Skeletal muscle satellite cell (primary cell): ENCODE results near the gene SGMS1.
"Not testable (repeated sequence)": the region's sequence is repeated elsewhere in the genome, so short reads cannot be mapped to it uniquely, and the experiment has no call there.

ENCODE experiments used
- H3K27me3 ChIP-seq: 2 replicates; pipeline ENCODE4 v1.7.0; 2013; ENCODE audit warnings: low read length; ENCODE audit not compliant: control insufficient read depth, insufficient read depth
- H3K36me3 ChIP-seq: 2 replicates; pipeline ENCODE4 v1.7.0; 2013; ENCODE audit warnings: mild to moderate bottlenecking, control low read depth, low read length; ENCODE audit not compliant: insufficient read depth
- H3K4me1 ChIP-seq: 2 replicates; pipeline ENCODE4 v1.7.0; 2013; ENCODE audit warnings: low read length; ENCODE audit not compliant: control insufficient read depth, insufficient read depth
- H3K4me2 ChIP-seq: 2 replicates; pipeline ENCODE4 v1.7.0; 2013; ENCODE audit warnings: mild to moderate bottlenecking, low read length
- H3K4me3 ChIP-seq: 2 replicates; pipeline ENCODE4 v1.7.0; 2013; ENCODE audit warnings: low read length
- H3K9ac ChIP-seq: 2 replicates; pipeline ENCODE4 v1.7.0; 2013; ENCODE audit warnings: mild to moderate bottlenecking, low read depth, low read length, moderate library complexity
- H3K9me3 ChIP-seq: replicated peaks from 2 replicates; pipeline ENCODE4 v1.7.0; 2013; ENCODE audit warnings: mild to moderate bottlenecking, control low read depth, low read length

Gene SGMS1

DNA sequence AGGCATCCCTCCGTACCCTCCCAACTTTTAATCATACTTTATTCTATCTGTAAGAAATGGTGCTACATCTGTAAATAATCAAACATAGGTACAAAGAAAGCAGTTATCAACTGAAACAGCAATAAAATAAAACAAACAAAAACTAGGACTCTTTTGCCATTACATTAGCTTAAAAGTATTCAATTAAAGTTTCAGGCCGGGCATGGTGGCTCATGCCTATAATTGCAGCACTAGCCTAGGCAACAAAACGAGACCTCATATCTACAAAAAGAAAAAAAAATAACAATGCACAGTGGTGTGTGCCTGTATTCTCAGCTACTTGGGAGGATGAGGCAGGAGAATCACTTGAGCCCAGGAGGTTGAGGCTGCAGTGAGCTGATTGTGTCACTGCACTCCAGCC, 161.9 kb downstream of the SGMS1 start:
- Histone ChIP-seq H3K4me1 (no peaks in the 10 kb centered on the region), H3K9ac (no peak overlapping the region), H3K4me3 (no peak overlapping the region)

DNA sequence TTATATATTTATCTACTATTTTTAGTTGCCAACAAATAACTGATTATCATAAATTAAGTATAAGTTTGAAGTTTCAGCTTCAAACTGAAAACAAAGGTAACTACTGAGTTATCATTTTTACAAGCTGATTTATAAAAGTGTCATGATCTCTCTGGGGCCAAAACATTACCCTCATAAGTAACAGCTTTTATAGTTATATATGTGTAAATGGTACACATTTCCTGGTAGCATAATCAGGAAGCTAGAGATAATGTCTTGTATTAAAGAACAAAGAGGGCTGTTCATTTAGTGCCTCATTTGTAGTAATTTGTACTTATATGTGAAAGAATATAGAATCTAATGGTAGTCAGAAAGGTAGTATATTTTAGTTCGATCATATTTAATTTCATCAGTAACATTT, 162.6 kb downstream of the SGMS1 start:
- Histone ChIP-seq H3K4me3 (no peak overlapping the region), H3K4me2 (no peak overlapping the region), H3K27me3 (no peaks in the 10 kb centered on the region), H3K9ac (no peak overlapping the region), H3K9me3 (no peaks in the 10 kb centered on the region), H3K4me1 (no peaks in the 10 kb centered on the region), H3K36me3 (peaks cover 4% of the 10 kb centered on the region)

More for the DNA sequence above, 161.9 kb downstream of the SGMS1 start:
- Histone ChIP-seq H3K36me3 (peaks cover 4% of the 10 kb centered on the region), H3K27me3 (no peaks in the 10 kb centered on the region), H3K4me2 (no peak overlapping the region), H3K9me3 (no peaks in the 10 kb centered on the region)

DNA sequence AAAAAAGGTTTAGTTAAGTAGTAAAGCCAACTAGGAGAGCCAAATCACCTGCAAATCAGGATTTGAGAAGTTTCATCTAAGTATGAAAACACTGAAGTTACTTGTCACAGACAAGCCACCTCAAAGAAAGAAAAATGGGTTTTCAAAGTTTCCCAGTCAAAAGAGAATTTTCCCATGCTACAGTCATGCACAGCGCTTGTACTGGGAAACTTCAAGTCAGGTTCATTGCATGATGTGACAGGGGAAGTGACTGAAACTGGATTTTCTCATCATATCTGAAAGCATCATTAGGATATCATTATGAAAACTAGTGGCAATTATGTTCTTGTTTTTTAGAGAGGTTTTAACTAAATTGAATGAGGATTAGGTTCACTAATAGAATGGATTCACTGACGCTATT, 167.0 kb downstream of the SGMS1 start:
- H3K9ac ChIP-seq, result no peak overlapping the region
- H3K4me3 ChIP-seq, result no peak overlapping the region
- H3K9me3 ChIP-seq, result no peaks in the 10 kb centered on the region
- no peaks in the 10 kb centered on the region for H3K27me3 ChIP-seq
- no peaks in the 10 kb centered on the region for H3K4me1 ChIP-seq
- H3K36me3 ChIP-seq, result peaks cover 4% of the 10 kb centered on the region
- H3K4me2 ChIP-seq, result no peak overlapping the region

DNA sequence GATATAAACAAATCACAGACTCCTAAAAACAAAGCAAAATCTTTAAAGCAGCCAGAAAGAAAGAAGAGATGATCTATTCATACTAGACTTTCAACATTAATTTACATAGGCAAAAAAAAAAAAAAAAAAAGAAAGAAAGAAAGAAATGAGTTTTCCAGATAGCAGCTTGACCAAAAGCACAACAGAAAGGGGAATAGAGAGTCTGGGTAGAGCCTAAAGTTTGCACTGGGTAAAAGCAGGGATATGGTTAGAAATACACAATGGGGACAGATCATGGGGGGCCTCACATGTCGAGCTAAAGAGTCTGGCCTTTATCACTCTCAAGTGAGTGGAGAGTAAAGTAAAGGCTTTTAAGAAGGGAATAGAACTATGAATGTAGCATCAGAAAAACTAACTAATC, 169.8 kb downstream of the SGMS1 start:
- H3K9ac ChIP-seq, result no peak overlapping the region
- H3K27me3 ChIP-seq, result no peaks in the 10 kb centered on the region
- H3K4me1 ChIP-seq, result no peaks in the 10 kb centered on the region
- H3K9me3 ChIP-seq, result no peaks in the 10 kb centered on the region
- H3K36me3 ChIP-seq, result no peaks in the 10 kb centered on the region
- H3K4me2 ChIP-seq, result no peak overlapping the region
- H3K4me3 ChIP-seq, result no peak overlapping the region

DNA sequence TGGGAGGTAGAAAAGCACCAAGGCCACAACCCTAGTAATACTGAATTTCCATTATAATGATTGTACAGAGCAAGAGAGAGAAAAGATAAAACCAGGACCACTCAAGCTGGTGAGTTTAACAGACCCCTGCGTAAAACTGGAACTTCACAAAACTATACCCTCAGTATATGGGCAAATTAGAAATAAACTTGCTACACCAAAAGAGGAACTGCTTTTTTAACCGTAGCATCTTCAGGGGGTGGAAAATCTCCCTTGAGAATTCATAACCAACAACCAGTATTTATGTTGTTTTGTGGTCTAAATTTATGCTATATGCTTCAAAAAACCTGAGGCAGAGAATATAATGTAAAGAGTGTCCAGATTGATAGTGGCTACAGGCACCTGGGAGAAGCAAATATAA, 171.2 kb downstream of the SGMS1 start:
- H3K9me3 ChIP-seq, result no peaks in the 10 kb centered on the region
- no peak overlapping the region for H3K4me3 ChIP-seq
- H3K36me3 ChIP-seq, result no peaks in the 10 kb centered on the region
- H3K4me1 ChIP-seq, result no peaks in the 10 kb centered on the region
- H3K4me2 ChIP-seq, result no peak overlapping the region
- no peak overlapping the region for H3K9ac ChIP-seq
- no peaks in the 10 kb centered on the region for H3K27me3 ChIP-seq

DNA sequence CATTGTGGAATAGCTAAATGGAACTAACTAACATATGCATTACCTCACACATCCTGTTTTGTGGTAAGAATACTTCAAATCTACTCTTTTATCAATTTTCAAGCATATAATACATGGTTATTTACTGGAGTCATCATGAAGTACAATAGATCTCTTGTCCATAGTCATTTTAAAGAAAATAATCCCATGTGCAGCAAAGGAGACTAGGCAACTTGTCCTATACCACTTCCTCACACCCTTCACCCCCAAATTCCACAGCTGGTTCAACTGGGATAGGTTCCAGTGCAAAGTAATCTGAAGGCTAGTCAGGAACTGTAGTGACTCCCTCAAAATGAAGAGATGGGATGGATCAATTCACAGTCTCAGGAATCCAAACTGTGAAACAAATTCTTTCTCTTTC, 176.1 kb downstream of the SGMS1 start:
- H3K4me3 ChIP-seq, result no peak overlapping the region
- H3K4me2 ChIP-seq, result no peak overlapping the region
- H3K9ac ChIP-seq, result no peak overlapping the region
- no peaks in the 10 kb centered on the region for H3K27me3 ChIP-seq
- no peaks in the 10 kb centered on the region for H3K4me1 ChIP-seq
- no peaks in the 10 kb centered on the region for H3K36me3 ChIP-seq
- no peaks in the 10 kb centered on the region for H3K9me3 ChIP-seq

DNA sequence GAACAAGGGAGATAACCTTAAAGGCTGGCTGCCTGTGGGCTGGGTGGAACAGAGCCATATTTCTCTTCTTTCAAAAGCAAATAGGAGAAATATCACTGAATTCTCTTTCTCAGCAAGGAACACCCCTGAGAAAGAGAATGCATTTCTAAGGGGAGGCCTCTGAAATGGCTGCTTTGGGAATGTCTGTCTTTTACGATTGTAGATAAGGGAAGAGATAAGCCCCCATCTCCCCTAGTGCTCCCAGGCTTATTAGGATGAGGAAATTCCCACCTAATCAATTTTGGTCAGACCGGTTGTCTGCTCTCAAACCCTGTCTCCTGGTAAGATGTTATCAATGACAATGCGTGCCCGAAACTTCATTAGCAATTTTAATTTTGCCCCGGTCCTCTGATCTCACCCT, 178.0 kb downstream of the SGMS1 start:
- not testable (repeated sequence) for H3K9ac ChIP-seq, H3K4me1 ChIP-seq, H3K27me3 ChIP-seq, H3K9me3 ChIP-seq, H3K4me2 ChIP-seq, H3K36me3 ChIP-seq, H3K4me3 ChIP-seq

DNA sequence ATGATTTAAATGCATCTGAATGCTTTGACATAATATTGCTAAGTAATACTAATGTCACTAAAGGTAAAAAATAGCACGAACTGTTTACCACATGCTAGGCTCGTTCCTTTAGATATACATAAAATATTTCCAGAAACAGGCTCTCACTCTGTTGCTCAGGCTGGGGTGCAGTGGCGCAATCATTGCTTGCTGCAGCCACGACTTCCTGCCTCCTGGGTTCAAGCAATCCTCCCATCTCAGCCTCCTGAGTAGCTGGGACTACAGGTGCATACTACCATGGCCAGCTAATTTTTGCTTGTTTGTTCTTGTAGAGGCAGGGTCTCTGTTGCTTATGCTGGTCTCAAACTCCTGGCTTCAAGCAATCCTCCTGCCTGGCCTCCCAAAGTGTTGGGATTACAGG, 183.3 kb downstream of the SGMS1 start:
- Histone ChIP-seq H3K9ac (no peak overlapping the region), H3K9me3 (no peaks in the 10 kb centered on the region), H3K4me2 (no peak overlapping the region), H3K36me3 (no peaks in the 10 kb centered on the region), H3K4me1 (no peaks in the 10 kb centered on the region), H3K27me3 (no peaks in the 10 kb centered on the region), H3K4me3 (no peak overlapping the region)

DNA sequence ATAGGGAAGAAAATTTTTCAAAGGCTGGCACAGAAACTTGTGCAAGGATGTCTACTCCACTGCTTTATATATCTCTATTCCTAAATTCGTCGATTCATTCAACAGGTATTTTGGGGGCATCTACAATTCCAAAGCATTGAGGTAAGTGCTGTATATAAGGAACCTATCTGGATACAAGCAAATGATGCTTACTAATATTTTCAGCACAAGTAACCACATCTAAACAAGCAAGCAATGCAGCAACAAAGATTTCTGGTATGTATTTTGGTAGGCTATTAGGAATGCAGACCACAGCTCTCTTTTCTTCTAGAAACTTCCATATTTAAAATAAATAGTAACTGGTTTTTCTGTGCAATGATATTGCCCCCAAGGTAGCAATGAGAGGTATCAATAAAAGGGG, 183.9 kb downstream of the SGMS1 start:
- H3K9ac ChIP-seq, result no peak overlapping the region
- H3K9me3 ChIP-seq, result no peaks in the 10 kb centered on the region
- no peaks in the 10 kb centered on the region for H3K36me3 ChIP-seq
- H3K27me3 ChIP-seq, result no peaks in the 10 kb centered on the region
- no peak overlapping the region for H3K4me2 ChIP-seq
- no peaks in the 10 kb centered on the region for H3K4me1 ChIP-seq
- H3K4me3 ChIP-seq, result no peak overlapping the region

DNA sequence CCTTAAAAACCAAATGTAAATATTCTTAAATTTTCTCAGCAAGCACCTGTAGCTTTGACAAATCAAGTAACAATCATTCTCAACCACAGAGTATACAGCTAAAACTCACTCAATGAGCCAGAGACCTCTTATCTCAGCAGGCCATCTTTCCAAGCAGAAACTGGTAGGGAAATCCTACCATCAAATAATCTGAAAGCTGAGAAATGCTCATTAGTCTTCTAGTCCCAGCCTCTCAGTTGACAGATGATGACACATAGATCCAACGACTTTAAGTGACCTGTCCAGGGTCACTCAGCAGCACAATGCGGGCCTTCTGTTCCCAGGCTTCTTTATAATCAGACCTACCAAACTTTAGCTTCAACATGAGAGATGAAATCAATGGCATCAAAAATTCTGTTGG, 184.6 kb downstream of the SGMS1 start:
- Histone ChIP-seq H3K27me3 (no peaks in the 10 kb centered on the region), H3K4me3 (no peak overlapping the region), H3K36me3 (no peaks in the 10 kb centered on the region), H3K4me1 (no peaks in the 10 kb centered on the region), H3K9ac (no peak overlapping the region), H3K4me2 (no peak overlapping the region), H3K9me3 (no peaks in the 10 kb centered on the region)

DNA sequence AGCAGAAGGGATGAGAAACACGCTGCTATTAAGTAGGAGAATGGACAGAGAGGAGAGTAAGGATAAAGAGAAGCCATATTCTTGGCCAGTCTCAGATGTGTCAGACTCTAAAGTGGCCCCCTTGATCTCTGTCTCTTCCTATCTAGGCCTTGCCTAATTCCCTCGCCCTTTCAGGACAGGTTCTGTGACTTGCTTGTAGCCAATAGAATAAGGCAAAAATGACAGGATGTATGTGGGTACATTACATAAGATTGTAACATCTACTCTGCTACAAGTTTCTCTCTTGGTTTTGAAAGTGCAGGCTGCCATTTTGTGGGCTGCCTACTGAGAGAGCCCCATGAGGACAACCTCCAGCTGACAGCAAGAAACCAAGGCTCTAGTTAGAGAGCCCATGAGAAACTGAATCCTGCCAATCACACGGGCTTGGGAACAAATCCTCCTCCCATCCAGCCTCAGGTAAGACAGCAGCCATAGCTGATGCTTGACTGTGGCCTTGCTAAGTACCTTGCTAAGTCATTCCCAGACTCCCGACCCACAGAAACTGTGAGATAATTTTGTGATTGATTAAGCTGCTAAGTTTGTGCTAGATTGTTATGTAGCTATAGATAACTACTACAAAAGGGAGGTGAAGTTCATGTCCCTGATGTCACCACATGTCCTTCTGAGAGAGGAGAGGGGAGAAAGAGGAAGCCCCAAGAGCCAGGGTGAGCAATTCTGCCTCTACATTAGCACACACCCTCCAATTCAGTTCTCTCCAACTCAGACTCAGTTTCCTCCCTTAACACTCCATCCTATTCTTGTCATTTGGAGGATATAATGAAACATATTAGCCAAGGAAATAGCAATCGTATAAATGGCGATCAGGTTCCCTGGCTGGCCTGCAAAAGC, 185.5 kb downstream of the SGMS1 start:
- Histone ChIP-seq H3K36me3 (no peaks in the 10 kb centered on the region), H3K4me1 (no peaks in the 10 kb centered on the region), H3K4me2 (no peak overlapping the region), H3K4me3 (no peak overlapping the region), H3K27me3 (no peaks in the 10 kb centered on the region), H3K9ac (no peak overlapping the region), H3K9me3 (no peaks in the 10 kb centered on the region)

DNA sequence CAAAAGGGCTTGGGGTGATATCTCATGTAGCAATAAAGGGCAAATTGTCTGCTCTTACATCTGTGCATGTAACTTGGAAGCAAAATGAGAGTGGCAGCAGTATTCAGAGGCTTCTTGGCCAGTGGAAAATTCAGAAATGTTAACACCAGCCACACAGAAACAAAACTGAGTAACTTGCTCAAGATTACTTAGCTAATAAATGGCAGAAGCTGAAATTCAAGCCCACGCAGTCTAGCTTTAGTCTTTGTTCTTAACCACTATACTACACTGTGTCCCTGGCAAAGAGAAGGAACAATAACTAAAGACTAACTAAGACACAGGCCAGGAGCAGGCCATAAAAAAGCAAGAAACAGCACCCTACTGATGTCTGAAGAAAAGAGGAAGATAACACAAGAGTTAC, 186.5 kb downstream of the SGMS1 start:
- no peaks in the 10 kb centered on the region for H3K27me3 ChIP-seq
- H3K4me2 ChIP-seq, result no peak overlapping the region
- no peaks in the 10 kb centered on the region for H3K9me3 ChIP-seq
- peaks cover 2% of the 10 kb centered on the region for H3K4me1 ChIP-seq
- H3K36me3 ChIP-seq, result no peaks in the 10 kb centered on the region
- H3K9ac ChIP-seq, result no peak overlapping the region
- H3K4me3 ChIP-seq, result no peak overlapping the region
